ENCODE results near the gene CDC42BPB.
A peak's percentile ranks its signal among the peaks of the same experiment; 100 is the strongest.

CDC42BPB gene

GRCh38 chr14:103094406-103095209 lies 37.3 kb upstream of the CDC42BPB start, which contains the start of gene EXOC3L4:
Gene EXOC3L4, plus strand, starts transcription at chr14:103094725. Its CDS starts 5,495 bp downstream, at chr14:103100220.
- DNase-seq (ENCODE audit: low read depth, low spot score), result no peak
- Histone ChIP-seq H3K27ac (ENCODE audit: low read length) (no peak within 1 kb of the TSS), H3K4me3 (ENCODE audit: low read length) (no peak within 1 kb of the TSS), H3K36me3 (ENCODE audit: control insufficient read depth, insufficient read depth, low read length) (no peaks in the 10 kb centered on the region; the same call in 1 of the 2 replicates), H3K4me1 (ENCODE audit: control insufficient read depth, insufficient read depth, low read length) (peaks cover 19% of the 10 kb centered on the region), H3K9me3 (ENCODE audit: control insufficient read depth, insufficient read depth, low read length) (no peaks in the 10 kb centered on the region), H3K27me3 (ENCODE audit: control insufficient read depth, insufficient read depth, low read length) (no peaks in the 10 kb centered on the region)
- no CpG with 5 or more reads among the region's 23 CpGs for WGBS (ENCODE audit: insufficient coverage, insufficient read length)

GRCh38 chr14:103093856-103094405 lies 36.6 kb upstream of the CDC42BPB start:
- Histone ChIP-seq H3K9me3 (ENCODE audit: control insufficient read depth, insufficient read depth, low read length) (no peaks in the 10 kb centered on the region), H3K27me3 (ENCODE audit: control insufficient read depth, insufficient read depth, low read length) (no peaks in the 10 kb centered on the region), H3K4me3 (ENCODE audit: low read length) (no peak overlapping the region), H3K27ac (ENCODE audit: low read length) (no peak overlapping the region), H3K4me1 (ENCODE audit: control insufficient read depth, insufficient read depth, low read length) (peaks cover 14% of the 10 kb centered on the region), H3K36me3 (ENCODE audit: control insufficient read depth, insufficient read depth, low read length) (no peaks in the 10 kb centered on the region; the same call in 1 of the 2 replicates)
- DNase-seq (ENCODE audit: low read depth, low spot score), result no peak
- WGBS (ENCODE audit: insufficient coverage, insufficient read length), result no CpG with 5 or more reads among the region's 13 CpGs

- WGBS (ENCODE audit: insufficient coverage, insufficient read length), result no CpG with 5 or more reads among the region's 9 CpGs
- Histone ChIP-seq H3K4me3 (ENCODE audit: low read length) (peak overlapping the region; percentile 47; the same call in 1 of the 2 replicates), H3K9me3 (ENCODE audit: control insufficient read depth, insufficient read depth, low read length) (no peaks in the 10 kb centered on the region), H3K27me3 (ENCODE audit: control insufficient read depth, insufficient read depth, low read length) (no peaks in the 10 kb centered on the region), H3K36me3 (ENCODE audit: control insufficient read depth, insufficient read depth, low read length) (no peaks in the 10 kb centered on the region; the same call in 1 of the 2 replicates), H3K27ac (ENCODE audit: low read length) (no peak overlapping the region), H3K4me1 (ENCODE audit: control insufficient read depth, insufficient read depth, low read length) (peaks cover 10% of the 10 kb centered on the region)
- DNase-seq (ENCODE audit: low read depth, low spot score), result no peak
Measured at GRCh38 chr14:103091883-103092222, 34.5 kb upstream of the CDC42BPB start.

- no peak overlapping the region for H3K27ac ChIP-seq (ENCODE audit: low read length)
- peak overlapping the region; percentile 47; the same call in 1 of the 2 replicates for H3K4me3 ChIP-seq (ENCODE audit: low read length)
- no peaks in the 10 kb centered on the region for H3K27me3 ChIP-seq (ENCODE audit: control insufficient read depth, insufficient read depth, low read length)
- H3K9me3 ChIP-seq (ENCODE audit: control insufficient read depth, insufficient read depth, low read length), result no peaks in the 10 kb centered on the region
- WGBS (ENCODE audit: insufficient coverage, insufficient read length), result no CpG with 5 or more reads among the region's 69 CpGs
- peaks cover 6% of the 10 kb centered on the region for H3K4me1 ChIP-seq (ENCODE audit: control insufficient read depth, insufficient read depth, low read length)
- no peak for DNase-seq (ENCODE audit: low read depth, low spot score)
- H3K36me3 ChIP-seq (ENCODE audit: control insufficient read depth, insufficient read depth, low read length), result no peaks in the 10 kb centered on the region; the same call in 1 of the 2 replicates
Measured at GRCh38 chr14:103091041-103091882, 33.9 kb upstream of the CDC42BPB start.

GRCh38 chr14:103090481-103091020 lies 33.2 kb upstream of the CDC42BPB start:
- Histone ChIP-seq H3K27me3 (ENCODE audit: control insufficient read depth, insufficient read depth, low read length) (no peaks in the 10 kb centered on the region), H3K4me1 (ENCODE audit: control insufficient read depth, insufficient read depth, low read length) (peaks cover 5% of the 10 kb centered on the region), H3K36me3 (ENCODE audit: control insufficient read depth, insufficient read depth, low read length) (no peaks in the 10 kb centered on the region; the same call in 1 of the 2 replicates), H3K27ac (ENCODE audit: low read length) (no peak overlapping the region), H3K4me3 (ENCODE audit: low read length) (no peak overlapping the region), H3K9me3 (ENCODE audit: control insufficient read depth, insufficient read depth, low read length) (no peaks in the 10 kb centered on the region)
- whole genome bisulfite sequencing (ENCODE audit: insufficient coverage, insufficient read length), result no CpG with 5 or more reads among the region's 12 CpGs
- no peak for DNase-seq (ENCODE audit: low read depth, low spot score)

GRCh38 chr14:103089386-103090335 lies 32.3 kb upstream of the CDC42BPB start:
- no peak for DNase-seq (ENCODE audit: low read depth, low spot score)
- no peaks in the 10 kb centered on the region; the same call in 1 of the 2 replicates for H3K36me3 ChIP-seq (ENCODE audit: control insufficient read depth, insufficient read depth, low read length)
- peaks cover 4% of the 10 kb centered on the region for H3K4me1 ChIP-seq (ENCODE audit: control insufficient read depth, insufficient read depth, low read length)
- WGBS (ENCODE audit: insufficient coverage, insufficient read length), result no CpG with 5 or more reads among the region's 28 CpGs
- H3K4me3 ChIP-seq (ENCODE audit: low read length), result no peak overlapping the region
- no peak overlapping the region for H3K27ac ChIP-seq (ENCODE audit: low read length)
- H3K27me3 ChIP-seq (ENCODE audit: control insufficient read depth, insufficient read depth, low read length), result no peaks in the 10 kb centered on the region
- no peaks in the 10 kb centered on the region for H3K9me3 ChIP-seq (ENCODE audit: control insufficient read depth, insufficient read depth, low read length)

- Histone ChIP-seq H3K36me3 (ENCODE audit: control insufficient read depth, insufficient read depth, low read length) (no peaks in the 10 kb centered on the region; the same call in 1 of the 2 replicates), H3K27me3 (ENCODE audit: control insufficient read depth, insufficient read depth, low read length) (no peaks in the 10 kb centered on the region; the same call in 1 of the 2 replicates), H3K4me1 (ENCODE audit: control insufficient read depth, insufficient read depth, low read length) (peaks cover 4% of the 10 kb centered on the region), H3K4me3 (ENCODE audit: low read length) (no peak overlapping the region), H3K27ac (ENCODE audit: low read length) (no peak overlapping the region), H3K9me3 (ENCODE audit: control insufficient read depth, insufficient read depth, low read length) (no peaks in the 10 kb centered on the region)
- no peak for DNase-seq (ENCODE audit: low read depth, low spot score)
- no CpG with 5 or more reads among the region's 6 CpGs for WGBS (ENCODE audit: insufficient coverage, insufficient read length)
Measured at GRCh38 chr14:103088921-103089320, 31.6 kb upstream of the CDC42BPB start.

GRCh38 chr14:103087343-103087835 lies 30.0 kb upstream of the CDC42BPB start:
- Histone ChIP-seq H3K4me3 (ENCODE audit: low read length) (no peak overlapping the region), H3K27me3 (ENCODE audit: control insufficient read depth, insufficient read depth, low read length) (peaks cover 3% of the 10 kb centered on the region; the same call in 1 of the 2 replicates)
- no peak for DNase-seq (ENCODE audit: low read depth, low spot score)

GRCh38 chr14:103086771-103087342 lies 29.5 kb upstream of the CDC42BPB start:
- H3K27ac ChIP-seq (ENCODE audit: low read length), result no peak overlapping the region
- peaks cover 4% of the 10 kb centered on the region for H3K4me1 ChIP-seq (ENCODE audit: control insufficient read depth, insufficient read depth, low read length)
- no peak overlapping the region for H3K4me3 ChIP-seq (ENCODE audit: low read length)
- no CpG with 5 or more reads among the region's 8 CpGs for WGBS (ENCODE audit: insufficient coverage, insufficient read length)
- no peak for DNase-seq (ENCODE audit: low read depth, low spot score)
- H3K9me3 ChIP-seq (ENCODE audit: control insufficient read depth, insufficient read depth, low read length), result no peaks in the 10 kb centered on the region
- H3K27me3 ChIP-seq (ENCODE audit: control insufficient read depth, insufficient read depth, low read length), result peaks cover 3% of the 10 kb centered on the region; the same call in 1 of the 2 replicates
- no peaks in the 10 kb centered on the region; the same call in 1 of the 2 replicates for H3K36me3 ChIP-seq (ENCODE audit: control insufficient read depth, insufficient read depth, low read length)

More at GRCh38 chr14:103087343-103087835, 30.0 kb upstream of the CDC42BPB start:
- no peaks in the 10 kb centered on the region for H3K9me3 ChIP-seq (ENCODE audit: control insufficient read depth, insufficient read depth, low read length)
- H3K4me1 ChIP-seq (ENCODE audit: control insufficient read depth, insufficient read depth, low read length), result peaks cover 4% of the 10 kb centered on the region
- WGBS (ENCODE audit: insufficient coverage, insufficient read length), result no CpG with 5 or more reads among the region's 13 CpGs
- no peaks in the 10 kb centered on the region; the same call in 1 of the 2 replicates for H3K36me3 ChIP-seq (ENCODE audit: control insufficient read depth, insufficient read depth, low read length)
- no peak overlapping the region for H3K27ac ChIP-seq (ENCODE audit: low read length)
